Measurements from ENCODE around the gene MERTK.
"Not testable (repeated sequence)": the region's sequence is repeated elsewhere in the genome, so short reads cannot be mapped to it uniquely, and the experiment has no call there.

The MERTK gene

DNA sequence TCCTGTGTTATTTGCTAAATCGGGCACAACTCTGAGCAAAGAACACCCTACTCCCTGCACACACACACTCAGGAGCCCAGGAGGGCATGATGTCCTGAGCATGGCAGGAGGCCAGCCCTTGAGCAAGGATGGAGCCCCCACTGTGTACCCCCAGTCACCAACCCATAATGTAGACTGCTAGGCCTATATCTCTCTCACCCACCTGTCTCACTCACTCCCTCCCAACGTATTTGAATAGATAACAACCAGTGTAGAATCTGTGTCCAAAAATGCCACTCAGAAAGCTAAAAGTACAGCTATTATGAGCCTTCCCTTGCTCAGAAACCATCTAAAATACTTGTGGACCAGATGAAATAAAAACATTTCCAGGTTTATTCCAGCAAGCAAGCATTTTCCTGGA is 29.3 kb downstream of the MERTK start:
- no peak for DNase-seq
- Histone ChIP-seq H3K36me3 (ENCODE audit: control insufficient read depth, insufficient read depth, low read length) (no peaks in the 10 kb centered on the region), H3K9me3 (ENCODE audit: control insufficient read depth, low read length) (no peaks in the 10 kb centered on the region), H3K4me3 (ENCODE audit: insufficient read depth, low read depth, low read length, poor library complexity, severe bottlenecking) (no peak overlapping the region), H3K27ac (ENCODE audit: insufficient read depth, low read length, poor library complexity, severe bottlenecking) (no peak overlapping the region), H3K27me3 (replicated peaks; ENCODE audit: control insufficient read depth, insufficient read depth, low read length, poor library complexity, severe bottlenecking) (no peaks in the 10 kb centered on the region), H3K4me1 (ENCODE audit: control insufficient read depth, insufficient read depth, low read length, poor library complexity, severe bottlenecking) (no peaks in the 10 kb centered on the region)

GRCh38 chr2:111930409-111930808 is 32.0 kb downstream of the MERTK start:
- H3K27me3 ChIP-seq (replicated peaks; ENCODE audit: control insufficient read depth, insufficient read depth, low read length, poor library complexity, severe bottlenecking): no peaks in the 10 kb centered on the region
- H3K27ac ChIP-seq (ENCODE audit: insufficient read depth, low read length, poor library complexity, severe bottlenecking): no peak overlapping the region
- no peak for DNase-seq
- no peaks in the 10 kb centered on the region for H3K36me3 ChIP-seq (ENCODE audit: control insufficient read depth, insufficient read depth, low read length)
- no peak overlapping the region for H3K4me3 ChIP-seq (ENCODE audit: insufficient read depth, low read depth, low read length, poor library complexity, severe bottlenecking)
- no peaks in the 10 kb centered on the region for H3K4me1 ChIP-seq (ENCODE audit: control insufficient read depth, insufficient read depth, low read length, poor library complexity, severe bottlenecking)
- no peaks in the 10 kb centered on the region for H3K9me3 ChIP-seq (ENCODE audit: control insufficient read depth, low read length)

- no peaks in the 10 kb centered on the region for H3K4me1 ChIP-seq (ENCODE audit: control insufficient read depth, insufficient read depth, low read length, poor library complexity, severe bottlenecking)
- no peaks in the 10 kb centered on the region for H3K27me3 ChIP-seq (replicated peaks; ENCODE audit: control insufficient read depth, insufficient read depth, low read length, poor library complexity, severe bottlenecking)
- no peaks in the 10 kb centered on the region for H3K9me3 ChIP-seq (ENCODE audit: control insufficient read depth, low read length)
- H3K27ac ChIP-seq (ENCODE audit: insufficient read depth, low read length, poor library complexity, severe bottlenecking): no peak overlapping the region
- H3K4me3 ChIP-seq (ENCODE audit: insufficient read depth, low read depth, low read length, poor library complexity, severe bottlenecking): no peak overlapping the region
- no peak for DNase-seq
- no peaks in the 10 kb centered on the region for H3K36me3 ChIP-seq (ENCODE audit: control insufficient read depth, insufficient read depth, low read length)
These were observed 32.5 kb downstream of the MERTK start for GRCh38 chr2:111930875-111931274.

- H3K36me3 ChIP-seq (ENCODE audit: control insufficient read depth, insufficient read depth, low read length): no peaks in the 10 kb centered on the region
- no peak overlapping the region for H3K4me3 ChIP-seq (ENCODE audit: insufficient read depth, low read depth, low read length, poor library complexity, severe bottlenecking)
- no peaks in the 10 kb centered on the region for H3K4me1 ChIP-seq (ENCODE audit: control insufficient read depth, insufficient read depth, low read length, poor library complexity, severe bottlenecking)
- H3K27me3 ChIP-seq (replicated peaks; ENCODE audit: control insufficient read depth, insufficient read depth, low read length, poor library complexity, severe bottlenecking): no peaks in the 10 kb centered on the region
- H3K9me3 ChIP-seq (ENCODE audit: control insufficient read depth, low read length): no peaks in the 10 kb centered on the region
- H3K27ac ChIP-seq (ENCODE audit: insufficient read depth, low read length, poor library complexity, severe bottlenecking): no peak overlapping the region
- no peak for DNase-seq
These were observed 34.5 kb downstream of the MERTK start for GRCh38 chr2:111932841-111933291.

GRCh38 chr2:111933900-111934299 is 35.5 kb downstream of the MERTK start:
- H3K4me3 ChIP-seq (ENCODE audit: insufficient read depth, low read depth, low read length, poor library complexity, severe bottlenecking); H3K27ac ChIP-seq (ENCODE audit: insufficient read depth, low read length, poor library complexity, severe bottlenecking); H3K36me3 ChIP-seq (ENCODE audit: control insufficient read depth, insufficient read depth, low read length); H3K9me3 ChIP-seq (ENCODE audit: control insufficient read depth, low read length); DNase-seq; H3K27me3 ChIP-seq (replicated peaks; ENCODE audit: control insufficient read depth, insufficient read depth, low read length, poor library complexity, severe bottlenecking); H3K4me1 ChIP-seq (ENCODE audit: control insufficient read depth, insufficient read depth, low read length, poor library complexity, severe bottlenecking): not testable (repeated sequence)

DNA sequence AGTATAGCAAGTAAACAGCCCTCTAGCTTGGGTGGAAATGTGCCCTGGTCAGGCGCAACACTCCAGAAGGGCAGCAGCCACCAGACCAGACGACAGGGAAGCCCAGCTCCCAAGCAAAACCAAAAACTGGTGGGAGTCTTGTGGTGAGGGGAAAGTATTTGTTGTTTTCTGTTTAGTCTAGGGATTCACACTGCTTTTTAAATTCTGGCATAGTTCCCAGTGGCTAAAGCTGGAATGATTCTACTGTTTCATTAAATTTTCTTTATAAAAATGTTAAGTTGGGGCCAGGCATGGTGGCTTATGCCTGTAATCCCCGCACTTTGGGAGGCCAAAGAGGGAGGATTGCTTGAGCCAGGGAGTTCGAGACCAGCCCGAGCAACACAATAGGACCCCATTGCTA is 38.5 kb downstream of the MERTK start:
- Histone ChIP-seq H3K27me3 (replicated peaks; ENCODE audit: control insufficient read depth, insufficient read depth, low read length, poor library complexity, severe bottlenecking) (no peaks in the 10 kb centered on the region), H3K27ac (ENCODE audit: insufficient read depth, low read length, poor library complexity, severe bottlenecking) (no peak overlapping the region), H3K9me3 (ENCODE audit: control insufficient read depth, low read length) (no peaks in the 10 kb centered on the region), H3K4me1 (ENCODE audit: control insufficient read depth, insufficient read depth, low read length, poor library complexity, severe bottlenecking) (no peaks in the 10 kb centered on the region), H3K4me3 (ENCODE audit: insufficient read depth, low read depth, low read length, poor library complexity, severe bottlenecking) (no peak overlapping the region), H3K36me3 (ENCODE audit: control insufficient read depth, insufficient read depth, low read length) (no peaks in the 10 kb centered on the region)
- no peak for DNase-seq

DNA sequence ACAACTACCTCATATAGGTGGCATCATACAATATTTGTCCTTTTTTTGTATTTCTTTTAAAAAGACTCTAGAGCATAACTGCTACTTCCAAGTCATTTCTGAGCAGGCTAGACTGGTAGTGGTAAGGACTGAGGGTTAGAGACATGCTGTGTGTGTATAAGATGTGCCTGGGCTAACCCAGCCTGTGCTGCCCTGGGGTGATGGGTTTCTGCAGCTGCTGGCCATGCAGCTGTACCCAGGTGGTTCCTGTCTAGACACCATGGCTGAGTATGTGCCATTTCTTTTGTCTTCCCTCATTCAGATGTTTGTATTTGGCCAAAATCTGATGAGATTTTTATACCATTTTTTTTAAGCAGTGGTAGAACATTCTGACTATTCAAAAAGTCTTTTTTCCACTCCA is 40.0 kb downstream of the MERTK start:
- no peaks in the 10 kb centered on the region for H3K27me3 ChIP-seq (replicated peaks; ENCODE audit: control insufficient read depth, insufficient read depth, low read length, poor library complexity, severe bottlenecking)

DNA sequence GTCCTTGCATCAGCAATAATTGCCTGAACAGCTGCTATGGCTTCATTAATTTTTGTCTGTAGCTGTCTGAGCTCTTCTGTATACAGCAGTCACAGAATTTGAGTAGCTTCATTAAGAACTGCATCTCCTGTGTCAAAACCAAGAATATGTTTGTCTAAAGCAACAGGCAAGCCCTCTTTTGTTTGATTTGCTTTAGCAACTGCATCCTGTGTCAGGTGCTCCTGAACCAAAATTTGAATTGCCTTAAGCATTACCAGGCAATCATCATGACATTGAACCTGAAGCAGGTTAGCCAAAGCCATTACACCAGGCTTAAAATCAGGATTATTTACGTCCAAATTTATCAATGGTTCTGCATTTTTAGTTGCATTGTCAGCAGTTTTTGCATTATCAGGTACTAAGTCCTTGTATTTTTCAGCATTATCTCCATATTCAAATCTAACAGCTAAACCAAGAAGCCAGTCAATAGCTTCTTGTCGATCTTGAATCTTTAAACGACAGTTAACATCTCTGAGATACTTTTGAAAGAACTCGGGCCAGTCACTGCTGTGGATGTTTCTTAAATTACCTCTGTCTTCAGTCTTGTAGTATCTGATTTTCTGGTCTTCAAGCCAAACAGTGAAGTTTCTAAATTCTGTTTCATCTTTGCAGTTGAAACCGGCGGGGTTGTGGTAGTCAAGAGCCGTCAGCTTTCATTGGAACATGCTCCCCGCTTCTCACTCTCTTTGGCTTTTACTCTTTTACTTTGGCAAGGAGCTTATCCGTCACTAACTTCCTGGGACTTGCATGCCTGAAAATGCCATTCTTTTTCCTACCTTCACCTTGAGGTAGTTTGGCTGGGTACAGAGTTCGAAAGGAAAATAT is 42.2 kb downstream of the MERTK start:
- no peak for DNase-seq
- Histone ChIP-seq H3K4me1 (ENCODE audit: control insufficient read depth, insufficient read depth, low read length, poor library complexity, severe bottlenecking) (no peaks in the 10 kb centered on the region), H3K36me3 (ENCODE audit: control insufficient read depth, insufficient read depth, low read length) (no peaks in the 10 kb centered on the region), H3K4me3 (ENCODE audit: insufficient read depth, low read depth, low read length, poor library complexity, severe bottlenecking) (no peak overlapping the region), H3K27ac (ENCODE audit: insufficient read depth, low read length, poor library complexity, severe bottlenecking) (no peak overlapping the region), H3K9me3 (ENCODE audit: control insufficient read depth, low read length) (no peaks in the 10 kb centered on the region), H3K27me3 (replicated peaks; ENCODE audit: control insufficient read depth, insufficient read depth, low read length, poor library complexity, severe bottlenecking) (no peaks in the 10 kb centered on the region)

More for the DNA sequence above, 40.0 kb downstream of the MERTK start:
- no peaks in the 10 kb centered on the region for H3K9me3 ChIP-seq (ENCODE audit: control insufficient read depth, low read length)
- no peaks in the 10 kb centered on the region for H3K36me3 ChIP-seq (ENCODE audit: control insufficient read depth, insufficient read depth, low read length)
- no peak for DNase-seq
- no peak overlapping the region for H3K4me3 ChIP-seq (ENCODE audit: insufficient read depth, low read depth, low read length, poor library complexity, severe bottlenecking)
- H3K4me1 ChIP-seq (ENCODE audit: control insufficient read depth, insufficient read depth, low read length, poor library complexity, severe bottlenecking): no peaks in the 10 kb centered on the region
- no peak overlapping the region for H3K27ac ChIP-seq (ENCODE audit: insufficient read depth, low read length, poor library complexity, severe bottlenecking)

GRCh38 chr2:111941531-111941930 is 43.1 kb downstream of the MERTK start:
- no peak for DNase-seq
- H3K4me3 ChIP-seq (ENCODE audit: insufficient read depth, low read depth, low read length, poor library complexity, severe bottlenecking): no peak overlapping the region
- H3K27ac ChIP-seq (ENCODE audit: insufficient read depth, low read length, poor library complexity, severe bottlenecking): no peak overlapping the region
- H3K9me3 ChIP-seq (ENCODE audit: control insufficient read depth, low read length): no peaks in the 10 kb centered on the region
- H3K27me3 ChIP-seq (replicated peaks; ENCODE audit: control insufficient read depth, insufficient read depth, low read length, poor library complexity, severe bottlenecking): no peaks in the 10 kb centered on the region
- no peaks in the 10 kb centered on the region for H3K36me3 ChIP-seq (ENCODE audit: control insufficient read depth, insufficient read depth, low read length)
- H3K4me1 ChIP-seq (ENCODE audit: control insufficient read depth, insufficient read depth, low read length, poor library complexity, severe bottlenecking): no peaks in the 10 kb centered on the region

GRCh38 chr2:111944531-111945210 is 46.3 kb downstream of the MERTK start:
- Histone ChIP-seq H3K9me3 (ENCODE audit: control insufficient read depth, low read length) (no peaks in the 10 kb centered on the region), H3K4me1 (ENCODE audit: control insufficient read depth, insufficient read depth, low read length, poor library complexity, severe bottlenecking) (no peaks in the 10 kb centered on the region), H3K27me3 (replicated peaks; ENCODE audit: control insufficient read depth, insufficient read depth, low read length, poor library complexity, severe bottlenecking) (no peaks in the 10 kb centered on the region), H3K36me3 (ENCODE audit: control insufficient read depth, insufficient read depth, low read length) (no peaks in the 10 kb centered on the region), H3K4me3 (ENCODE audit: insufficient read depth, low read depth, low read length, poor library complexity, severe bottlenecking) (no peak overlapping the region), H3K27ac (ENCODE audit: insufficient read depth, low read length, poor library complexity, severe bottlenecking) (no peak overlapping the region)
- no peak for DNase-seq
